ENCODE data around the gene GSK3B. TPM values are rescaled to one million over a fixed set of nuclear protein-coding genes. Genes with fewer than 3 reads are reported as not detected.

The GSK3B gene
- total RNA-seq, 2 experiments from 2014 or later = 33.0 to 34.2 TPM

DNA sequence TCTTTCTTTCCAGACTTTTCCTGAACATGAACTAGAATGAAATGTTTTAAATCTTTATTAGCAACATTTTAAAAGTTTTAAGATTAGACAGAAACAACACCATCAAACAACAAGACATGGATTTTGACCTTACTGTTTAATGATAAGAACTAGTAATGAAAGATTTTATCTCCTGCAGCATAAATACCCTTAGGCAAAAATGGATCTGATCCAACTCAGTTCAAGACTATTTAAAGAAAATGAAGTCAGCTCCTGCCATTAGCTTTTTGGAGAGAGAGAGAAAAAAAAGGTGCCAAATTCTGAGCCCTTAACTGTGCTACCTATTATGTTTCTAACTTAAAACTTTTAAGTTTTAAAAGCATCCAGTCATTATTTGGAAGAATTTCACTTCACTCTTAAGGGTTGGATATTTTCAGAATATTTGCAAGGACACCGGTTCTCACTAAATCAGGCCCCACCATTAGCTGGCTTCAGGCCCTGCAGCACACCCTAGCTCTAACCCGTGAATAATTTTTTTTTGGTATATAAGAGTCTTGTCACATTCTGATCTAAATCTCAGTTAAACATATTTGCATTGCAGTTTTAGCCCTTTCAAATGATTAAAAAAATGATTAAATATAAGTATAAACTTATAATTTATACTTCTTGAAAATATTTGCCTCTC is 252.3 kb downstream of the GSK3B start:
- Mint-ChIP-seq H3K36me3 (peaks cover 42% of the 10 kb centered on the region), H3K9me3 (peaks cover 10% of the 10 kb centered on the region), H3K4me1 (peaks cover 2% of the 10 kb centered on the region), H3K27me3 (no peaks in the 10 kb centered on the region), H3K4me3 (no peak overlapping the region), H3K27ac (no peak overlapping the region)
- no peak for DNase-seq

DNA sequence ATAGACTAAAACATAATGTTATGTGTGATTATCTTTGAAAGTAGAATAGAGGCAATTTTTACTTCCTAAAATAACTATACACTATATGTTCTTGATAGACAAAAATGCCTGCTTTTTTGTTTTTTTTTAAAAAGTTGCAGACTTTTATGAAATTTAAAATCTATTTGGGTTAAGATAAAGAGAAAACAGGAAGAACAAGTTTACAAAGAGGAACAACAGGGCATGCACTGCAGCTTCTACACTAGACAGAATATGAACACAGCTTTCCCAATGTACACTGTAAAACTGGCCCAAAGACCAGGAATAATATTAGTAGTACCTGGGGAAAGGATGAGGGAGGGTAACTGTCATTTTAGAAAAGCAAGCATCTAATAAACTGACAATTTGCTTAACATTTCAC is 258.7 kb downstream of the GSK3B start:
- H3K27me3 Mint-ChIP-seq = no peaks in the 10 kb centered on the region
- no peak for DNase-seq
- no peak overlapping the region for H3K27ac Mint-ChIP-seq
- peaks cover 7% of the 10 kb centered on the region for H3K36me3 Mint-ChIP-seq
- no peaks in the 10 kb centered on the region for H3K9me3 Mint-ChIP-seq
- peaks cover 7% of the 10 kb centered on the region for H3K4me1 Mint-ChIP-seq
- no peak overlapping the region for H3K4me3 Mint-ChIP-seq

DNA sequence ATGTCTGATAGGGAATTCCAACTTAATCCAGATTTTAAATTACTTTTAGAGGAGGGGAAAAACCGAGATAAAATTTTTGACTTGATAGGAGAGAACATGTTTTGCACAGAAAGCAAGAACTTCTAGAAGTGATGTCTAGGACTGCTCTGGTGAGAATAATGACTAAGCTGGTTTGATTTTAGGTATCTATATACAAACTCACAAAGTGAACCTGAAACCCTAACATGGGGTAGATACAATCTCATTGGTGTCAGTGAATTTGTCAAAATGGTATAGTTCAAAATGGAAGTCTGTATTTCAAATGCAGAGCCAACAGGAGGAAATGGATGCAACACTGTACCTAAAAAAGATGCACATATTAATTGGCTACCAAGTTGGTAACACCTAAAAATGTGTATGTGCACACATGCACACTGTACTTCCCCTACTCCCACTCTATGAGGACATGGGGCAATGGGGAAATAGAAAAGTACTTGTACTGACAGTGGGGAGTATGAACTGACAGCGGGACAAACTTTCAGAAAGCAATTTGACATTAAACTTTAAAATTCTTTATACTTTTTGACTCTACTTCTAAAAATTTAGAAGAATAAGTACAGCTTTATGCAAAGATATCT is 259.4 kb downstream of the GSK3B start:
- H3K36me3 Mint-ChIP-seq = peaks cover 7% of the 10 kb centered on the region
- H3K27me3 Mint-ChIP-seq = no peaks in the 10 kb centered on the region
- H3K4me3 Mint-ChIP-seq = no peak overlapping the region
- peaks cover 7% of the 10 kb centered on the region for H3K4me1 Mint-ChIP-seq
- H3K27ac Mint-ChIP-seq = no peak overlapping the region
- no peaks in the 10 kb centered on the region for H3K9me3 Mint-ChIP-seq
- DNase-seq = no peak

- Mint-ChIP-seq H3K36me3 (peaks cover 3% of the 10 kb centered on the region), H3K27ac (no peak overlapping the region), H3K4me3 (no peak overlapping the region), H3K9me3 (no peaks in the 10 kb centered on the region), H3K4me1 (peaks cover 7% of the 10 kb centered on the region), H3K27me3 (no peaks in the 10 kb centered on the region)
- no peak for DNase-seq
Measured at GRCh38 chr3:119831941-119832371, 262.3 kb downstream of the GSK3B start.

- no peaks in the 10 kb centered on the region for H3K27me3 Mint-ChIP-seq
- no peaks in the 10 kb centered on the region for H3K9me3 Mint-ChIP-seq
- DNase-seq = no peak
- peaks cover 1% of the 10 kb centered on the region for H3K36me3 Mint-ChIP-seq
- no peak overlapping the region for H3K27ac Mint-ChIP-seq
- no peak overlapping the region for H3K4me3 Mint-ChIP-seq
- peaks cover 7% of the 10 kb centered on the region for H3K4me1 Mint-ChIP-seq
Measured at GRCh38 chr3:119831022-119831421, 263.2 kb downstream of the GSK3B start.

- peaks cover 4% of the 10 kb centered on the region for H3K36me3 Mint-ChIP-seq
- no peak overlapping the region for H3K27ac Mint-ChIP-seq
- no peak for DNase-seq
- peaks cover under 1% of the 10 kb centered on the region for H3K4me1 Mint-ChIP-seq
- no peaks in the 10 kb centered on the region for H3K9me3 Mint-ChIP-seq
- H3K27me3 Mint-ChIP-seq = no peaks in the 10 kb centered on the region
- H3K4me3 Mint-ChIP-seq = no peak overlapping the region
Measured at GRCh38 chr3:119829420-119829819, 264.8 kb downstream of the GSK3B start.

DNA sequence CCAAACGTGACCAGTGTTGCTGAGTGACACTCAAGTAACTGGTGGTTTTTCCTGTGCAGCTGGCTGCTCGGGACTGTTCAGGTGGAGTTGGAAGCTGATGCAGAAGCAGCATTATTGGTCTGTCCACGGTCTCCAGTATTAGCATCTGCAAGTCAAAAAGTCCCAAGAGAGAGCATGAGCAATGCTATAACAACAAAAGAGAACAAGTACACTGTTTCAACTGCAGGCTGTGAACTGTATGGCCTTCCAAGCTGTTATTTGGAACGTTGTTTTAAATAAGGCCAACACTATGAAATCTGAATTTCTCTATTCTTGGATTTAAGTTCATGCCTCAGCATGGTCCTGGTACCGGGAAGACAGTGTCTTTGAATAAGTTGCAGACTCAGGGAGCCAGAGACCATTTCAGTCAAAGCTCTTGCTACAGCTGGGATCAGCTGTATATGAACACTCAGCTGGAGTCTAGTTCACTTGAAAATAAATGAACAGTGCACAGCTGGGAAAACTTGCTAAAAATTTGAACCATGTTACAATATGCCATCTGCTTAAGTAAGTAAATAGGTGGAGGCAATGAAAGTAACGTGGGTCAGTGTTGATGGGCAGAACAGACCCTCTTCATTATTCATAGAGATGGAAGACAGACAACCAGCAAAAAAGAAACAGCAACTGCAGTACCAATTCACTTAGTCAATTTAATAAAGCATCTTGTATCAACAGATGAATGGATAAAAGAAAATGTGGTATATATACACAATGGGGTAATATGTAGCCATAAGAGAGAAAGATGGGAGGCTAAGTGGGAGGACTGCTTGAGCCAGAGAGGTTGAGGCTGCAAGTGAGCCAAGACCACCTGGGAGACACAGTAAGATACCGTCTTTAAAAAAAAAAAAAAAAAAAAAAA is 267.3 kb downstream of the GSK3B start:
- Mint-ChIP-seq H3K4me1 (no peaks in the 10 kb centered on the region), H3K36me3 (peaks cover 4% of the 10 kb centered on the region), H3K4me3 (no peak overlapping the region), H3K9me3 (no peaks in the 10 kb centered on the region), H3K27ac (no peak overlapping the region), H3K27me3 (no peaks in the 10 kb centered on the region)
- DNase-seq = no peak

- Mint-ChIP-seq H3K27ac (peak overlapping the region; percentile 6), H3K27me3 (no peaks in the 10 kb centered on the region), H3K4me3 (no peak overlapping the region), H3K9me3 (no peaks in the 10 kb centered on the region), H3K36me3 (peaks cover 4% of the 10 kb centered on the region), H3K4me1 (no peaks in the 10 kb centered on the region)
- DNase-seq = no peak
Measured at GRCh38 chr3:119825820-119826219, 268.4 kb downstream of the GSK3B start.

GRCh38 chr3:119819806-119820205 is 274.4 kb downstream of the GSK3B start:
- Mint-ChIP-seq H3K36me3 (no peaks in the 10 kb centered on the region), H3K9me3 (no peaks in the 10 kb centered on the region), H3K4me1 (no peaks in the 10 kb centered on the region), H3K27me3 (no peaks in the 10 kb centered on the region), H3K4me3 (no peak overlapping the region), H3K27ac (no peak overlapping the region)
- DNase-seq = no peak

DNA sequence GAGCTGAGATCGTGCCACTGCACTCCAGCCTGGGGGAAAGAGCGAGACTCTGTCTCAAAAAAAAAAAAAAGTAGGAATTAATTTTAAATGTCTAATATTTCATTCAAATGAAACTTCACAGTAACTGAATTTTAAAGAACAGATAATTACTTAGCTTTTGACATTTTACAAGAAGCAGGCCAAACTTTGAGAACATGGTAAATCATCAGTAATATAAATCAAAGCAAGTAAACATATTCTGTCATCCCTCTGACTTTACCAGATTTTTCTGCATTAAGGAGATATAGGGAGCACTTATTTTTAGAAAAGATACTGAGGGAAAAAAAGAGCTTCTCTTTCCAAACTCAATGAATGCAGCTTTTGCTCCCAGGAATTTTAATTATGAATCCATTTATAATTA is 275.3 kb downstream of the GSK3B start:
- no peak overlapping the region for H3K4me3 Mint-ChIP-seq
- no peaks in the 10 kb centered on the region for H3K9me3 Mint-ChIP-seq
- H3K27ac Mint-ChIP-seq = no peak overlapping the region
- no peaks in the 10 kb centered on the region for H3K27me3 Mint-ChIP-seq
- no peaks in the 10 kb centered on the region for H3K4me1 Mint-ChIP-seq
- H3K36me3 Mint-ChIP-seq = no peaks in the 10 kb centered on the region
- DNase-seq = no peak

DNA sequence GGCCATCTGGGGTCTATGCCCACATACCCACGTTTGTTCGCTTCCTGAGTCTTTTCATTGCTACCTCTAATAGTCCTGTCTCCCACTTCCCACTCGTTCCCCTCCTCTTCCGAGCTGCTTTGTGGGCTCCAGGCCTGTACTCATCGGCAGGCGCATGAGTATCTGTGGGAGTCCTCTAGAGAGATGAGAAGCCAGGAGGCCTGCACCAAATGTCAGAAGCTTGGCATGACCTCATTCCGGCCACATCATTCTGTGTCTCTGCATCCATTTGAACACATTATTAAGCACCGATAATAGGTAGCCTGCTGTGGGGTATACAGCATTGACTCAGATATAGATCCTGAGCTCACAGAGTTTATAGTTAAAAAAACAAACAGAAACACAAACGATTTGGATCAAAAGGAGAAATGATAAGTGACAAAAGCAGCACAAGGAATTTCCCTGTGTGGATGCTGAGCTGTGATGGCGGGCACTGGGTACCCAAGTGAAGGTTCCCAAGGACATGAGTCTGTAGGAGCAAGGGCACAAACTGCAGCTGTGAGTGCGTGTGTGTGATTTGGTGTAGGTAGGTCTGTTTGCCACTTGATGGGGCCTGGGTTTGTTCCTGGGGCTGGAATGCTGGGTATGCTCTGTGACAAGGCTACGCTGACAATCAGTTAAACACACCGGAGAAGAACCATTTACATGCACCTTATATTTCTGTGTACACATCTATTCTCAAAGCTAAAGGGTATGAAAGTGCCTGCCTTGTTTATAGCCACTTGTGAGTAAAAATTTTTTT is 276.5 kb downstream of the GSK3B start:
- Mint-ChIP-seq H3K27ac (no peak overlapping the region), H3K36me3 (no peaks in the 10 kb centered on the region), H3K27me3 (no peaks in the 10 kb centered on the region), H3K9me3 (no peaks in the 10 kb centered on the region), H3K4me3 (no peak overlapping the region), H3K4me1 (no peaks in the 10 kb centered on the region)
- DNase-seq = no peak

DNA sequence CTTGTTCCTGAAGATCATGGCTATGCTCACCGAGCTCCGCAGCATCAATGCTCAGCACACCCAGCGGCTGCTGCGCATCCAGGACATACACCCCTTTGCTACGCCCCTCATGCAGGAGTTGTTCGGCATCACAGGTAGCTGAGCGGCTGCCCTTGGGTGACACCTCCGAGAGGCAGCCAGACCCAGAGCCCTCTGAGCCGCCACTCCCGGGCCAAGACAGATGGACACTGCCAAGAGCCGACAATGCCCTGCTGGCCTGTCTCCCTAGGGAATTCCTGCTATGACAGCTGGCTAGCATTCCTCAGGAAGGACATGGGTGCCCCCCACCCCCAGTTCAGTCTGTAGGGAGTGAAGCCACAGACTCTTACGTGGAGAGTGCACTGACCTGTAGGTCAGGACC is 277.2 kb downstream of the GSK3B start:
- Mint-ChIP-seq H3K4me1 (no peaks in the 10 kb centered on the region), H3K27ac (no peak overlapping the region), H3K27me3 (no peaks in the 10 kb centered on the region), H3K36me3 (no peaks in the 10 kb centered on the region), H3K4me3 (no peak overlapping the region), H3K9me3 (no peaks in the 10 kb centered on the region)
- DNase-seq = no peak

GRCh38 chr3:119815716-119816115 is 278.5 kb downstream of the GSK3B start:
- no peaks in the 10 kb centered on the region for H3K4me1 Mint-ChIP-seq
- H3K27ac Mint-ChIP-seq = no peak overlapping the region
- H3K4me3 Mint-ChIP-seq = no peak overlapping the region
- H3K27me3 Mint-ChIP-seq = no peaks in the 10 kb centered on the region
- no peak for DNase-seq
- H3K9me3 Mint-ChIP-seq = no peaks in the 10 kb centered on the region
- no peaks in the 10 kb centered on the region for H3K36me3 Mint-ChIP-seq

GRCh38 chr3:119812491-119813058 is 281.7 kb downstream of the GSK3B start:
- Mint-ChIP-seq H3K27ac (no peak overlapping the region), H3K4me1 (peaks cover 6% of the 10 kb centered on the region), H3K36me3 (no peaks in the 10 kb centered on the region), H3K4me3 (no peak overlapping the region), H3K9me3 (no peaks in the 10 kb centered on the region), H3K27me3 (no peaks in the 10 kb centered on the region)
- no peak for DNase-seq
